GM06990 (cell line): Measurements from ENCODE around the gene UPK3A.
"Not testable (repeated sequence)": the region's sequence is repeated elsewhere in the genome, so short reads cannot be mapped to it uniquely, and the experiment has no call there.

Experiments used
- DNase-seq: peaks from one replicate; pipeline ENCODE4 v3.0.0-alpha.2; 2011; ENCODE audit not compliant: insufficient read length; ENCODE audit errors: extremely low read depth
- H3K27me3 ChIP-seq: replicated peaks from 2 replicates; pipeline ENCODE4 v1.6.0; 2011; ENCODE audit warnings: low read length; ENCODE audit not compliant: control insufficient read depth, insufficient read depth
- H3K36me3 ChIP-seq: 2 replicates; pipeline ENCODE4 v1.5.1; 2011; ENCODE audit warnings: low read length; ENCODE audit not compliant: control insufficient read depth, insufficient read depth
- H3K4me3 ChIP-seq: replicated peaks from 2 replicates; pipeline ENCODE4 v1.5.1; 2011; ENCODE audit warnings: low read depth, mild to moderate bottlenecking, control low read depth, low read length
- TF ChIP-seq, protein P1 (sequence below): IDR thresholded peaks from 2 replicates; pipeline ENCODE4 v1.5.1; 2011; ENCODE audit warnings: low read length, control low read depth, mild to moderate bottlenecking, inconsistent platforms; ENCODE audit not compliant: insufficient read depth, poor library complexity, severe bottlenecking

The UPK3A gene

GRCh38 chr22:45276507-45277105 is 8.1 kb upstream of the UPK3A start:
- TF ChIP-seq, protein P1, sequence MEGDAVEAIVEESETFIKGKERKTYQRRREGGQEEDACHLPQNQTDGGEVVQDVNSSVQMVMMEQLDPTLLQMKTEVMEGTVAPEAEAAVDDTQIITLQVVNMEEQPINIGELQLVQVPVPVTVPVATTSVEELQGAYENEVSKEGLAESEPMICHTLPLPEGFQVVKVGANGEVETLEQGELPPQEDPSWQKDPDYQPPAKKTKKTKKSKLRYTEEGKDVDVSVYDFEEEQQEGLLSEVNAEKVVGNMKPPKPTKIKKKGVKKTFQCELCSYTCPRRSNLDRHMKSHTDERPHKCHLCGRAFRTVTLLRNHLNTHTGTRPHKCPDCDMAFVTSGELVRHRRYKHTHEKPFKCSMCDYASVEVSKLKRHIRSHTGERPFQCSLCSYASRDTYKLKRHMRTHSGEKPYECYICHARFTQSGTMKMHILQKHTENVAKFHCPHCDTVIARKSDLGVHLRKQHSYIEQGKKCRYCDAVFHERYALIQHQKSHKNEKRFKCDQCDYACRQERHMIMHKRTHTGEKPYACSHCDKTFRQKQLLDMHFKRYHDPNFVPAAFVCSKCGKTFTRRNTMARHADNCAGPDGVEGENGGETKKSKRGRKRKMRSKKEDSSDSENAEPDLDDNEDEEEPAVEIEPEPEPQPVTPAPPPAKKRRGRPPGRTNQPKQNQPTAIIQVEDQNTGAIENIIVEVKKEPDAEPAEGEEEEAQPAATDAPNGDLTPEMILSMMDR, result no peak
- DNase-seq, result no peak
- no peak overlapping the region for H3K4me3 ChIP-seq
- H3K36me3 ChIP-seq, result no peaks in the 10 kb centered on the region
- H3K27me3 ChIP-seq, result no peaks in the 10 kb centered on the region; the same call in 1 of the 2 replicates

- not testable (repeated sequence) for DNase-seq, H3K27me3 ChIP-seq, H3K4me3 ChIP-seq
These were observed 7.0 kb upstream of the UPK3A start for GRCh38 chr22:45277720-45278119.

GRCh38 chr22:45278125-45278524 is 6.6 kb upstream of the UPK3A start:
- Histone ChIP-seq H3K4me3 (no peak overlapping the region), H3K36me3 (no peaks in the 10 kb centered on the region), H3K27me3 (no peaks in the 10 kb centered on the region; the same call in 1 of the 2 replicates)
- TF ChIP-seq, protein P1, result no peak
- DNase-seq, result no peak

More at GRCh38 chr22:45277720-45278119, 7.0 kb upstream of the UPK3A start:
- not testable (repeated sequence) for H3K36me3 ChIP-seq

DNA sequence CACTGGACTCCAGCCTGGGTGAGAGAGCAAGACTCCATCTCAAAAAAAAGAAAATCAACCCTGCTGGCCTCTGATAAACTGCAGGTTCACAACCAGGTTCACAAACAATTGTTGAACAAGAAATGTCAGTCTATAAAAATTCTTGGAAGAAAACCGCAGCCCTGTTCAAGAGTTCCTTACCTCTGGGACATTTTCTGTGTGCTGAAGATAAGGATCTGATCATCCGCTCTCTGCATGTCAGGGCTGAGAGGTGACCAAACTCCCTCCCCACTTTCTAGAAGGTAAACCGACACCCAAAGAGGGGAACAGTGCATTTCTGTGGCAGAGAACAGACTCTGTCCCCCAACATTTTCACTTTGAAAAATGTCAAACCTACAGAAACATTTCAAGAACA is 4.2 kb upstream of the UPK3A start:
- no peak overlapping the region for H3K4me3 ChIP-seq
- DNase-seq, result no peak
- H3K27me3 ChIP-seq, result no peaks in the 10 kb centered on the region; the same call in 1 of the 2 replicates
- no peaks in the 10 kb centered on the region for H3K36me3 ChIP-seq
- TF ChIP-seq, protein P1, result no peak

GRCh38 chr22:45281010-45281409 is 3.7 kb upstream of the UPK3A start:
- DNase-seq, result no peak
- H3K4me3 ChIP-seq, result no peak overlapping the region
- H3K36me3 ChIP-seq, result no peaks in the 10 kb centered on the region
- H3K27me3 ChIP-seq, result no peaks in the 10 kb centered on the region; the same call in none of the 2 replicates
- TF ChIP-seq, protein P1, result no peak

DNA sequence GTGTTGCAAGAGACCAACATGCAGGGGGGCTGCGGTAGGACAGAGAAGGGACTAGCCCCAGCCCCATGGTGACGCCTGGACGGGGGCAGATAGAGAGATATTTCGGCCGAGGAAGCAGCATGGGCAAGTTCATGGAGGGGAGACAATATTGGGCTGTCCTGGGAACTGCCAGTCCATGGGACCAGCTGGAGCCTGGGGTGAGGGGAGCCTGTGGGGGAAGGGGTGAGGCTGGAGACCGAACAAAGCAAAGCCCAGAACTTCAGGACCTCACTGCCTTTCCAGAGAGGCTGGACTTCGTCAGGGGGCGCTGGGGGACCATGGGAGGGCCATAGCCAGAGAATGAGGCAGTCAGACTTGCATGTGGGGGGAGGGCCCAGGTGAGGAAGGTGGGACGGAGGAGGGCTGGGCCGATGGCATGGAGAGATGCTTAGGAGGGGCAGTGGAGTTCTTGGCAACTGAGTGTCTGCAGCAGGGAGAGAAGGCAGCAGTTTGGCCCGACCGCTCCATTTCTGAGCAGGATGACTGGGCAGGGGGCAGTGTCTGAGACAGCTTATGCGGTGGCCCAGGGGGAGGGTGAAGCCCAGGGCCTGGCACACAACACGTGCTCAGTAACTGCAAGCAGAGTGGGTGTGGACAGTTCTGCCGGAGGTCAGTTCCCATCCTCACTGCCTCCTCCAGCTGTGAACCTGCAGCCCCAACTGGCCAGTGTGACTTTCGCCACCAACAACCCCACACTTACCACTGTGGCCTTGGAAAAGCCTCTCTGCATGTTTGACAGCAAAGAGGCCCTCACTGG is 712 bp downstream of the UPK3A start:
- TF ChIP-seq, protein P1, result no peak
- DNase-seq, result no peak
- H3K27me3 ChIP-seq, result no peaks in the 10 kb centered on the region; the same call in 1 of the 2 replicates
- no peaks in the 10 kb centered on the region for H3K36me3 ChIP-seq
- no peak overlapping the region for H3K4me3 ChIP-seq
